Natural killer cell (primary cell): ENCODE results near the gene CACNA2D3. TPM values are rescaled to one million over a fixed set of nuclear protein-coding genes. Genes with fewer than 3 reads are reported as not detected.

ENCODE experiments used
- ATAC-seq, 3 donors: fragments of 150-1000 bp in 2 of 3; fragments of 200-7000 bp in 1 of 3; cut with Tn5 transposase; 1 replicate in 1 of 3; 2 replicates in 2 of 3; pipeline ENCODE4 v1.10.0; 2021; ENCODE audit warnings: mild to moderate bottlenecking in 2 of 3, moderate library complexity in 2 of 3
- DNase-seq, 2 donors: peaks; one replicate each; pipeline versions ENCODE4 v3.0.0 to v3.0.0-alpha.2; 2013 to 2021; ENCODE audit warnings: mixed read lengths in 1 of 2
- H3K27ac ChIP-seq: one replicate; pipeline ENCODE4 v1.5.1; 2013; ENCODE audit warnings: mild to moderate bottlenecking, low read length
- H3K27me3 ChIP-seq: one replicate; pipeline ENCODE4 v1.6.1; 2013; ENCODE audit warnings: low read length; ENCODE audit not compliant: control insufficient read depth, insufficient read depth
- H3K36me3 ChIP-seq: one replicate; pipeline ENCODE4 v1.6.1; 2013; ENCODE audit warnings: low read length; ENCODE audit not compliant: control insufficient read depth, insufficient read depth
- H3K4me1 ChIP-seq: one replicate; pipeline ENCODE4 v1.6.1; 2013; ENCODE audit warnings: low read length; ENCODE audit not compliant: control insufficient read depth, insufficient read depth
- H3K4me3 ChIP-seq: one replicate; pipeline ENCODE4 v1.5.1; 2013; ENCODE audit warnings: low read length
- H3K9me3 ChIP-seq: one replicate; pipeline ENCODE4 v1.6.1; 2013; ENCODE audit warnings: low read length; ENCODE audit not compliant: control insufficient read depth, insufficient read depth
- H3K27ac Mint-ChIP-seq, 2 donors: one replicate each; pipeline ENCODE4 v1.8.0; 2022; ENCODE audit warnings: mild to moderate bottlenecking in 2 of 2, mixed read lengths in 2 of 2, moderate library complexity in 1 of 2
- H3K27me3 Mint-ChIP-seq, 2 donors: one replicate each; pipeline ENCODE4 v1.8.0; 2022; ENCODE audit warnings: low read depth in 2 of 2, mixed read lengths in 2 of 2
- H3K36me3 Mint-ChIP-seq: one replicate; pipeline ENCODE4 v1.8.0; 2022; ENCODE audit warnings: mixed read lengths
- H3K4me1 Mint-ChIP-seq, 2 donors: one replicate each; pipeline ENCODE4 v1.8.0; 2022; ENCODE audit warnings: mixed read lengths in 2 of 2
- H3K4me3 Mint-ChIP-seq: one replicate; pipeline ENCODE4 v1.8.0; 2022; ENCODE audit warnings: mild to moderate bottlenecking, moderate library complexity, mixed read lengths
- H3K9me3 Mint-ChIP-seq, 2 donors: one replicate each; pipeline ENCODE4 v1.8.0; 2022; ENCODE audit warnings: mixed read lengths in 2 of 2
- CTCF ChIP-seq: fragments of 200-600 bp; IDR thresholded peaks from one replicate; pipeline ENCODE4 v1.8.0; 2022; ENCODE audit warnings: antibody characterized with exemption
- WGBS: methylation state at CpG from one replicate; pipeline ENCODE4 v1.1.7; 2013; ENCODE audit warnings: missing lambda C conversion rate; ENCODE audit not compliant: insufficient coverage; 5-methylcytosine and 5-hydroxymethylcytosine counted together
- intact Hi-C: fragments of 100-400 bp; cut with micrococcal nuclease; formaldehyde crosslinking; loops from one replicate; pipeline ENCODE4 v1.14.2; 2022
- total RNA-seq, 4 donors: library from RNA; stranded (reverse); fragments of 120-200 nt in 1 of 4; gene quantifications; one replicate each; pipeline versions ENCODE4 v1.2.3 to v1.2.4, GENCODE V29; 2013 to 2022

CACNA2D3 gene
- total RNA-seq, 3 donors from 2014 or later (not counting 1 experiment from before 2014, with no cell fraction given), result 0.49 TPM; not detected in 2

- no peak overlapping the region for H3K4me3 ChIP-seq
- Mint-ChIP-seq H3K4me3 (no peak overlapping the region), H3K9me3 (peaks cover 2 to 8% of the 10 kb centered on the region in 2 donors), H3K27me3 (no peaks in the 10 kb centered on the region), H3K36me3 (no peaks in the 10 kb centered on the region), H3K27ac (no peak overlapping the region), H3K4me1 (no peaks in the 10 kb centered on the region)
- no peak for DNase-seq
- 74% methylated on average over 2 of the region's 2 CpGs for WGBS
- H3K27ac ChIP-seq, result no peak overlapping the region
- intact Hi-C loops, result no loop called here
- H3K36me3 ChIP-seq, result no peaks in the 10 kb centered on the region
- H3K9me3 ChIP-seq, result no peaks in the 10 kb centered on the region
- no peaks in the 10 kb centered on the region for H3K27me3 ChIP-seq
- no peaks in the 10 kb centered on the region for H3K4me1 ChIP-seq
- TF ChIP-seq CTCF, result no peak
- ATAC-seq, result no peak
Observed at GRCh38 chr3:54771050-54771449, 648.7 kb downstream of the CACNA2D3 start.

- no peak overlapping the region for H3K27ac ChIP-seq
- Mint-ChIP-seq H3K4me3 (no peak overlapping the region), H3K9me3 (peaks cover 2 to 8% of the 10 kb centered on the region in 2 donors), H3K4me1 (no peaks in the 10 kb centered on the region), H3K27me3 (no peaks in the 10 kb centered on the region), H3K36me3 (no peaks in the 10 kb centered on the region), H3K27ac (no peak overlapping the region)
- H3K4me3 ChIP-seq, result no peak overlapping the region
- no peaks in the 10 kb centered on the region for H3K9me3 ChIP-seq
- intact Hi-C loops, result no loop called here
- no peaks in the 10 kb centered on the region for H3K36me3 ChIP-seq
- TF ChIP-seq CTCF, result no peak
- WGBS, result 88% methylated on average over 1 of the region's 2 CpGs
- no peaks in the 10 kb centered on the region for H3K4me1 ChIP-seq
- ATAC-seq, result no peak
- no peak for DNase-seq
- H3K27me3 ChIP-seq, result no peaks in the 10 kb centered on the region
Observed at GRCh38 chr3:54772051-54772450, 649.7 kb downstream of the CACNA2D3 start.

GRCh38 chr3:54772746-54773145 lies 650.4 kb downstream of the CACNA2D3 start:
- Histone ChIP-seq H3K4me1 (no peaks in the 10 kb centered on the region), H3K4me3 (no peak overlapping the region), H3K27ac (no peak overlapping the region), H3K36me3 (no peaks in the 10 kb centered on the region), H3K9me3 (no peaks in the 10 kb centered on the region), H3K27me3 (no peaks in the 10 kb centered on the region)
- H3K4me1 Mint-ChIP-seq, result no peaks in the 10 kb centered on the region
- TF ChIP-seq CTCF, result no peak
- no peaks in the 10 kb centered on the region for H3K27me3 Mint-ChIP-seq
- DNase-seq (no peak), ATAC-seq (no peak)
- WGBS, result 75% methylated on average over 2 of the region's 2 CpGs
- H3K27ac Mint-ChIP-seq, result no peak overlapping the region
- H3K36me3 Mint-ChIP-seq, result no peaks in the 10 kb centered on the region
- H3K4me3 Mint-ChIP-seq, result no peak overlapping the region
- peaks cover 2 to 8% of the 10 kb centered on the region in 2 donors for H3K9me3 Mint-ChIP-seq
- intact Hi-C loops, result no loop called here

GRCh38 chr3:54773271-54773670 lies 650.9 kb downstream of the CACNA2D3 start:
- Mint-ChIP-seq H3K27ac (no peak overlapping the region), H3K36me3 (no peaks in the 10 kb centered on the region), H3K9me3 (peaks cover 2 to 8% of the 10 kb centered on the region in 2 donors), H3K27me3 (no peaks in the 10 kb centered on the region), H3K4me3 (no peak overlapping the region), H3K4me1 (no peaks in the 10 kb centered on the region)
- no peak overlapping the region for H3K27ac ChIP-seq
- no peaks in the 10 kb centered on the region for H3K9me3 ChIP-seq
- no peak for ATAC-seq
- no peaks in the 10 kb centered on the region for H3K36me3 ChIP-seq
- no peak for TF ChIP-seq CTCF
- H3K4me3 ChIP-seq, result no peak overlapping the region
- 60% methylated on average over 3 of the region's 4 CpGs for WGBS
- intact Hi-C loops, result no loop called here
- H3K4me1 ChIP-seq, result no peaks in the 10 kb centered on the region
- no peaks in the 10 kb centered on the region for H3K27me3 ChIP-seq
- DNase-seq, result no peak
